GM06990 (cell line): ENCODE measurements around the gene FAM78A.
"Not testable (repeated sequence)": the region's sequence is repeated elsewhere in the genome, so short reads cannot be mapped to it uniquely, and the experiment has no call there.

Experiments
- DNase-seq: peaks from one replicate; pipeline ENCODE4 v3.0.0-alpha.2; 2011; ENCODE audit not compliant: insufficient read length; ENCODE audit errors: extremely low read depth
- H3K27me3 ChIP-seq: replicated peaks from 2 replicates; pipeline ENCODE4 v1.6.0; 2011; ENCODE audit warnings: low read length; ENCODE audit not compliant: control insufficient read depth, insufficient read depth
- H3K36me3 ChIP-seq: 2 replicates; pipeline ENCODE4 v1.5.1; 2011; ENCODE audit warnings: low read length; ENCODE audit not compliant: control insufficient read depth, insufficient read depth
- H3K4me3 ChIP-seq: replicated peaks from 2 replicates; pipeline ENCODE4 v1.5.1; 2011; ENCODE audit warnings: low read depth, mild to moderate bottlenecking, control low read depth, low read length
- CTCF ChIP-seq: IDR thresholded peaks from 2 replicates; pipeline ENCODE4 v1.5.1; 2011; ENCODE audit warnings: low read length, control low read depth, mild to moderate bottlenecking, inconsistent platforms; ENCODE audit not compliant: insufficient read depth, poor library complexity, severe bottlenecking

Gene FAM78A

GRCh38 chr9:131273146-131273855, 3.0 kb downstream of the FAM78A start:
- peak overlapping the region; percentile 75 for H3K4me3 ChIP-seq

GRCh38 chr9:131272212-131272611, 4.1 kb downstream of the FAM78A start:
- no peaks in the 10 kb centered on the region for H3K27me3 ChIP-seq
- H3K4me3 ChIP-seq: no peak overlapping the region
- TF ChIP-seq CTCF: no peak
- no peaks in the 10 kb centered on the region for H3K36me3 ChIP-seq
- DNase-seq: no peak

More at GRCh38 chr9:131273146-131273855, 3.0 kb downstream of the FAM78A start:
- no peaks in the 10 kb centered on the region for H3K36me3 ChIP-seq
- DNase-seq: peak; percentile 62
- peak; percentile 38 for TF ChIP-seq CTCF
- no peaks in the 10 kb centered on the region for H3K27me3 ChIP-seq

GRCh38 chr9:131271506-131271931, 4.8 kb downstream of the FAM78A start:
- Histone ChIP-seq H3K36me3 (no peaks in the 10 kb centered on the region), H3K4me3 (no peak overlapping the region), H3K27me3 (no peaks in the 10 kb centered on the region)
- no peak for DNase-seq
- no peak for TF ChIP-seq CTCF

GRCh38 chr9:131271016-131271273, 5.4 kb downstream of the FAM78A start:
- H3K27me3 ChIP-seq, DNase-seq: not testable (repeated sequence)
- H3K4me3 ChIP-seq: peak overlapping the region; percentile 2

GRCh38 chr9:131270171-131271015, 5.9 kb downstream of the FAM78A start:
- peak; percentile 74 for DNase-seq
- TF ChIP-seq CTCF: no peak
- peak overlapping the region; percentile 32 for H3K4me3 ChIP-seq
- no peaks in the 10 kb centered on the region for H3K27me3 ChIP-seq
- H3K36me3 ChIP-seq: peaks cover 3% of the 10 kb centered on the region

More at GRCh38 chr9:131271016-131271273, 5.4 kb downstream of the FAM78A start:
- H3K36me3 ChIP-seq: not testable (repeated sequence)
